Body of pancreas (tissue), 4 donors: ENCODE data around the gene PHC2.

Source experiments
- POLR2A ChIP-seq, 3 donors: fragments of 450-650 bp; IDR thresholded peaks; one replicate each; pipeline ENCODE4 v1.6.1; 2016; ENCODE audit warnings: antibody characterized with exemption in 3 of 3, mild to moderate bottlenecking in 2 of 3
- TF ChIP-seq, protein P1 (sequence below), 7 experiments: fragments of 450-650 bp in 4 of 7; fragments of 200-600 bp in 3 of 7; sonication (generic) in 3 of 7; IDR thresholded peaks; one replicate each; pipeline ENCODE4 v1.5.1; 2016 to 2019; ENCODE audit warnings: antibody characterized with exemption in 7 of 7

DNA sequence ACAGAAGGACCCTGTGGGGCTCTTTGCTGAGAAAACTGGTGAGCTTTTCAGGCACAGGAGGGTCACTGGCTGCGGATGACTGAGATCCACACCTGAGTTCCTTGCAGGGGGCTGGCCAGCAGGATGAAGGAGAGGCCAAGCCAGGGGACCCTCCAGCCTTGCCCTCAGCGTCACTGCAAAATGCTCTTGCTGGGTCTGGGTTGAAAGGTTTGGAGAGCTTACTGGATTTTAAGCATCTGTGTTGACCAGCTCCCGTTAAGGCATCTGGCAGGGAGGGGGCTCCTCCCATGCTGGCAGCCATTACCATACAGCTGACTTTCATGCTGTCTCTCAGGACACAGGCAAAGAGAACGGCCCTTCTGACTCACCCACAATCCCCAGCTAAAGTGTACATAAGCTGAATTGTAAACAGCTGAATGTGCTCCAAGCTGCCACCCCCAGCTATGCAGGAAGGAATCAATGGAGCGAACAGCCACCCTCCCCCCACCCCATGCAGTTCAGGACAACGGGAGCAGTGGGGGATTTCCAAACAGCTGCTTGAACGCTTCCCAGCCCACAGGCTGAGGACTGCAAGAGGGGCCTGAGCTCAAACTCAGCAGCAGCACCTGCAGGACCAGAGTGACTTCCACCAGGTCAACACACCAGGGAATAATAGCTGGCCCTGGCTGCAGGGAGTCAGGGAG is 88.7 kb downstream of the PHC2 start:
- TF ChIP-seq, protein P1, sequence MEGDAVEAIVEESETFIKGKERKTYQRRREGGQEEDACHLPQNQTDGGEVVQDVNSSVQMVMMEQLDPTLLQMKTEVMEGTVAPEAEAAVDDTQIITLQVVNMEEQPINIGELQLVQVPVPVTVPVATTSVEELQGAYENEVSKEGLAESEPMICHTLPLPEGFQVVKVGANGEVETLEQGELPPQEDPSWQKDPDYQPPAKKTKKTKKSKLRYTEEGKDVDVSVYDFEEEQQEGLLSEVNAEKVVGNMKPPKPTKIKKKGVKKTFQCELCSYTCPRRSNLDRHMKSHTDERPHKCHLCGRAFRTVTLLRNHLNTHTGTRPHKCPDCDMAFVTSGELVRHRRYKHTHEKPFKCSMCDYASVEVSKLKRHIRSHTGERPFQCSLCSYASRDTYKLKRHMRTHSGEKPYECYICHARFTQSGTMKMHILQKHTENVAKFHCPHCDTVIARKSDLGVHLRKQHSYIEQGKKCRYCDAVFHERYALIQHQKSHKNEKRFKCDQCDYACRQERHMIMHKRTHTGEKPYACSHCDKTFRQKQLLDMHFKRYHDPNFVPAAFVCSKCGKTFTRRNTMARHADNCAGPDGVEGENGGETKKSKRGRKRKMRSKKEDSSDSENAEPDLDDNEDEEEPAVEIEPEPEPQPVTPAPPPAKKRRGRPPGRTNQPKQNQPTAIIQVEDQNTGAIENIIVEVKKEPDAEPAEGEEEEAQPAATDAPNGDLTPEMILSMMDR (IDR thresholded peaks at IDR 0.05) = peak in 3 of 7 experiments; percentile 4 to 26 (median 14)
- TF ChIP-seq POLR2A (IDR thresholded peaks at IDR 0.05) = peak in 2 of 3 donors; percentile 10 to 17
